B cell (primary cell): ENCODE data around the gene LRBA. TPM values are rescaled to one million over a fixed set of nuclear protein-coding genes. Genes with fewer than 3 reads are reported as not detected.

Experiments
- ATAC-seq: fragments of 200-7000 bp; cut with Tn5 transposase; one replicate; pipeline ENCODE4 v1.10.0; 2021; ENCODE audit warnings: low read depth, mild to moderate bottlenecking, moderate number of reproducible peaks, moderate library complexity
- CTCF ChIA-PET: fragments of 350-600 bp; sonication (Branson Sonifier 250); formaldehyde crosslinking; loops from one replicate; lab custom pipeline; 2021; ENCODE audit warnings: antibody characterized with exemption, inconsistent platforms; lab: Charles Lee
- POLR2A ChIA-PET: fragments of 350-600 bp; sonication (Branson Sonifier 250); formaldehyde crosslinking; loops from one replicate; lab custom pipeline; 2021; ENCODE audit warnings: antibody characterized with exemption; lab: Charles Lee
- DNase-seq: peaks from one replicate; pipeline ENCODE4 v3.0.0; 2013
- H2AFZ ChIP-seq: 2 replicates; pipeline ENCODE4 v1.6.1; 2012; ENCODE audit warnings: mild to moderate bottlenecking, low read depth, low read length; ENCODE audit not compliant: insufficient read depth, poor library complexity, severe bottlenecking
- H3K27ac ChIP-seq, 2 donors: 1 replicate in 1 of 2; 2 replicates in 1 of 2; pipeline ENCODE4 v1.5.1; 2012 to 2013; ENCODE audit warnings: low read length in 2 of 2, mild to moderate bottlenecking in 2 of 2, moderate library complexity in 1 of 2
- H3K27me3 ChIP-seq, 4 experiments: fragments of 200-600 bp in 1 of 4; sonication (generic) in 1 of 4; replicated peaks in 1 of 4; 1 replicate in 2 of 4; 2 replicates in 2 of 4; pipeline versions ENCODE4 v1.6.1 to v1.7.0; 2013 to 2016; ENCODE audit warnings: low read length in 3 of 4, mild to moderate bottlenecking in 2 of 4, mixed read lengths in 1 of 4, moderate library complexity in 1 of 4; ENCODE audit not compliant: insufficient read depth in 4 of 4, control insufficient read depth in 3 of 4; ENCODE audit errors: control extremely low read depth in 1 of 4
- H3K36me3 ChIP-seq, 2 experiments: replicated peaks in 1 of 2; 1 replicate in 1 of 2; 2 replicates in 1 of 2; pipeline versions ENCODE4 v1.6.1 to v1.7.1; 2013; ENCODE audit warnings: low read length in 1 of 2; ENCODE audit not compliant: insufficient read depth in 2 of 2, control insufficient read depth in 1 of 2; ENCODE audit errors: control extremely low read depth in 1 of 2, extremely low read depth in 1 of 2
- H3K4me1 ChIP-seq, 2 donors: fragments of 200-600 bp in 1 of 2; sonication (generic) in 1 of 2; 1 replicate in 1 of 2; 2 replicates in 1 of 2; pipeline versions ENCODE4 v1.5.1 to v1.6.1; 2013 to 2017; ENCODE audit warnings: low read length in 2 of 2; ENCODE audit not compliant: control insufficient read depth in 2 of 2, insufficient read depth in 2 of 2
- H3K4me2 ChIP-seq: replicated peaks from 2 replicates; pipeline ENCODE3; 2012; ENCODE audit warnings: mild to moderate bottlenecking, low read depth, low read length; ENCODE audit not compliant: poor library complexity, severe bottlenecking
- H3K4me3 ChIP-seq, 5 experiments: fragments of 200-600 bp in 1 of 5; sonication (generic) in 1 of 5; 1 replicate in 3 of 5; 2 replicates in 2 of 5; pipeline versions ENCODE4 v1.5.1 to v1.7.0; 2011 to 2016; ENCODE audit warnings: low read length in 4 of 5, mild to moderate bottlenecking in 4 of 5, low read depth in 2 of 5, control low read depth in 1 of 5, moderate library complexity in 1 of 5; ENCODE audit not compliant: insufficient read depth in 1 of 5; ENCODE audit errors: control extremely low read depth in 1 of 5, extremely low read depth in 1 of 5
- H3K79me2 ChIP-seq: fragments of 200-600 bp; sonication (generic); one replicate; pipeline ENCODE4 v1.6.0; 2016; ENCODE audit warnings: low read length; ENCODE audit not compliant: control insufficient read depth, insufficient read depth
- H3K9ac ChIP-seq: fragments of 200-600 bp; sonication (generic); 2 replicates; pipeline ENCODE4 v1.6.1; 2017; ENCODE audit warnings: mild to moderate bottlenecking, low read length, moderate library complexity
- H3K9me3 ChIP-seq, 3 donors: one replicate each; pipeline versions ENCODE4 v1.6.1 to v1.7.1; 2013; ENCODE audit warnings: low read length in 2 of 3; ENCODE audit not compliant: control insufficient read depth in 2 of 3, insufficient read depth in 1 of 3; ENCODE audit errors: control extremely low read depth in 1 of 3
- H4K20me1 ChIP-seq: 2 replicates; pipeline ENCODE4 v1.6.0; 2012; ENCODE audit warnings: mild to moderate bottlenecking, low read length; ENCODE audit not compliant: insufficient read depth, control insufficient read depth, poor library complexity, severe bottlenecking
- H3K27ac Mint-ChIP-seq: one replicate; pipeline ENCODE4 v1.8.0; 2021; ENCODE audit warnings: mixed read lengths
- H3K27me3 Mint-ChIP-seq: one replicate; pipeline ENCODE4 v1.8.0; 2021; ENCODE audit warnings: mixed read lengths
- H3K4me1 Mint-ChIP-seq: one replicate; pipeline ENCODE4 v1.8.0; 2021; ENCODE audit warnings: mixed read lengths
- H3K4me3 Mint-ChIP-seq: one replicate; pipeline ENCODE4 v1.8.0; 2021; ENCODE audit warnings: mixed read lengths
- H3K9me3 Mint-ChIP-seq: one replicate; pipeline ENCODE4 v1.8.0; 2022; ENCODE audit warnings: mixed read lengths; ENCODE audit not compliant: insufficient read depth
- CTCF ChIP-seq: fragments of 200-600 bp; IDR thresholded peaks from one replicate; pipeline ENCODE4 v1.8.0; 2022; ENCODE audit warnings: antibody characterized with exemption, mild to moderate bottlenecking
- EZH2 ChIP-seq: IDR thresholded peaks from 2 replicates; pipeline ENCODE4 v1.6.1; 2012; ENCODE audit warnings: borderline replicate concordance, low read depth, mild to moderate bottlenecking, moderate library complexity, low read length; ENCODE audit not compliant: insufficient read depth, poor library complexity, severe bottlenecking
- WGBS: methylation state at CpG from one replicate; pipeline ENCODE4 v1.1.5; 2013; ENCODE audit warnings: missing lambda C conversion rate; ENCODE audit not compliant: insufficient coverage; 5-methylcytosine and 5-hydroxymethylcytosine counted together
- intact Hi-C: fragments of 100-400 bp; cut with micrococcal nuclease; formaldehyde crosslinking; loops from one replicate; pipeline ENCODE4 v1.10.0; 2022
- polyA plus RNA-seq: library from polyadenylated mRNA; depleted of rRNA; stranded (reverse); fragments of >200 nt; gene quantifications from 2 replicates; pipeline ENCODE4 v1.2.3, GENCODE V29; 2012
- total RNA-seq, 2 donors: library from RNA; stranded (reverse); fragments of 120-200 nt in 1 of 2; gene quantifications; 1 replicate in 1 of 2; 2 replicates in 1 of 2; pipeline versions ENCODE4 v1.2.3 to v1.2.4, GENCODE V29; 2013 to 2022

Gene LRBA
- total and polyA plus RNA-seq, 2 donors (not counting 1 experiment from before 2014, with no cell fraction given): 17.5 to 86.7 TPM

- CTCF ChIA-PET: no interaction called here
- DNase-seq (no peak), ATAC-seq (no peak)
- intact Hi-C loops: no loop called here
- Histone ChIP-seq H2AFZ (no peak overlapping the region), H3K4me1 (no peaks in the 10 kb centered on the region), H4K20me1 (no peaks in the 10 kb centered on the region), H3K27ac (no peak overlapping the region), H3K27me3 (no peaks in the 10 kb centered on the region), H3K36me3 (no peaks in the 10 kb centered on the region), H3K79me2 (no peaks in the 10 kb centered on the region), H3K9me3 (no peaks in the 10 kb centered on the region), H3K4me2 (no peak overlapping the region), H3K4me3 (no peak overlapping the region), H3K9ac (no peak overlapping the region)
- Mint-ChIP-seq H3K27ac (no peak overlapping the region), H3K27me3 (no peaks in the 10 kb centered on the region), H3K9me3 (no peaks in the 10 kb centered on the region), H3K4me1 (peaks cover 1% of the 10 kb centered on the region), H3K4me3 (no peak overlapping the region)
- 100% methylated on average over 3 of the region's 7 CpGs for whole genome bisulfite sequencing
- POLR2A ChIA-PET: no interaction called here
- TF ChIP-seq EZH2: no peak
- TF ChIP-seq CTCF: no peak
Measured at GRCh38 chr4:150401083-150401687, 613.9 kb downstream of the LRBA start.

GRCh38 chr4:150395872-150396271, 619.2 kb downstream of the LRBA start:
- H2AFZ ChIP-seq: no peak overlapping the region
- DNase-seq (no peak), ATAC-seq (no peak)
- H4K20me1 ChIP-seq: no peaks in the 10 kb centered on the region
- no peak overlapping the region for H3K4me3 Mint-ChIP-seq
- H3K4me1 ChIP-seq: no peaks in the 10 kb centered on the region
- H3K4me1 Mint-ChIP-seq: no peaks in the 10 kb centered on the region
- no peaks in the 10 kb centered on the region for H3K36me3 ChIP-seq
- TF ChIP-seq EZH2: no peak
- TF ChIP-seq CTCF: no peak
- H3K9me3 Mint-ChIP-seq: no peaks in the 10 kb centered on the region
- peaks cover 1 to 6% (median 4%) of the 10 kb centered on the region in 3 donors for H3K9me3 ChIP-seq
- ChIA-PET CTCF (no interaction called here), POLR2A (no interaction called here)
- no peak overlapping the region for H3K4me2 ChIP-seq
- no peaks in the 10 kb centered on the region for H3K79me2 ChIP-seq
- no peak overlapping the region for H3K9ac ChIP-seq
- H3K27ac Mint-ChIP-seq: no peak overlapping the region
- no peak overlapping the region for H3K4me3 ChIP-seq
- intact Hi-C loops: no loop called here
- WGBS: no CpG with 5 or more reads among the region's 2 CpGs
- H3K27me3 Mint-ChIP-seq: no peaks in the 10 kb centered on the region
- no peaks in the 10 kb centered on the region for H3K27me3 ChIP-seq
- H3K27ac ChIP-seq: no peak overlapping the region
